GM12891 (cell line): ENCODE measurements around the gene LYG1. TPM values are rescaled to one million over a fixed set of nuclear protein-coding genes. Genes with fewer than 3 reads are reported as not detected.
"Not testable (repeated sequence)": the region's sequence is repeated elsewhere in the genome, so short reads cannot be mapped to it uniquely, and the experiment has no call there.

Source experiments
- DNase-seq: peaks from one replicate; pipeline ENCODE4 v3.0.0; 2011; ENCODE audit warnings: low spot score; ENCODE audit not compliant: insufficient read length
- FAIRE-seq: peaks from 2 replicates; lab custom pipeline; 2011; peaks lifted over from hg19 to GRCh38; lab: Jason Lieb, UNC
- PAX5 ChIP-seq: IDR thresholded peaks from 2 replicates; pipeline ENCODE4 v1.6.1; 2011; ENCODE audit warnings: low read length, moderate library complexity, mild to moderate bottlenecking; ENCODE audit not compliant: insufficient read depth, severe bottlenecking
- POLR2A ChIP-seq: IDR thresholded peaks from 2 replicates; pipeline ENCODE4 v1.6.1; 2011; ENCODE audit warnings: low read depth, low read length, control low read depth
- POLR2AphosphoS5 ChIP-seq: IDR thresholded peaks from 2 replicates; pipeline ENCODE4 v1.6.1; 2011; ENCODE audit warnings: low read depth, low read length, control low read depth
- POU2F2 ChIP-seq: IDR thresholded peaks from 2 replicates; pipeline ENCODE4 v1.6.1; 2011; ENCODE audit warnings: low read depth, mild to moderate bottlenecking, control low read depth, low read length, moderate library complexity
- SPI1 ChIP-seq: IDR thresholded peaks from 2 replicates; pipeline ENCODE4 v1.6.1; 2011; ENCODE audit warnings: low read depth, low read length, control low read depth
- TAF1 ChIP-seq: IDR thresholded peaks from 2 replicates; pipeline ENCODE4 v1.6.1; 2011; ENCODE audit warnings: low read depth, low read length, control low read depth
- polyA plus RNA-seq: library from polyadenylated mRNA; unstranded; fragments of >200 nt; gene quantifications from one replicate; pipeline ENCODE4 v1.2.1, GENCODE V29; 2012; ENCODE audit warnings: low read depth, missing spikeins, inconsistent platforms; ENCODE audit not compliant: missing spikeins

The LYG1 gene
- polyA plus RNA-seq: 0.55 TPM

- FAIRE-seq: not testable (repeated sequence)
Measured at GRCh38 chr2:99301097-99301496, at the start of gene LYG1. Gene LYG1 (minus strand): TSS chr2:99301197. CDS start chr2:99295670, 5,527 bp downstream.

GRCh38 chr2:99350194-99350593 is 49.2 kb upstream of the LYG1 start:
- FAIRE-seq (no peak), DNase-seq (no peak)
- TF ChIP-seq TAF1 (no peak), POLR2AphosphoS5 (no peak), SPI1 (no peak), POU2F2 (no peak)

More at GRCh38 chr2:99301097-99301496, at the start of gene LYG1:
- not testable (repeated sequence) for DNase-seq

- FAIRE-seq: no peak
- DNase-seq: no peak
Measured at GRCh38 chr2:99348173-99348572, 47.2 kb upstream of the LYG1 start.

GRCh38 chr2:99346218-99346617 is 45.2 kb upstream of the LYG1 start:
- FAIRE-seq (no peak), DNase-seq (no peak)
- TF ChIP-seq PAX5 (no peak), POLR2AphosphoS5 (no peak), SPI1 (no peak), TAF1 (no peak), POLR2A (no peak), POU2F2 (no peak)

More at GRCh38 chr2:99348173-99348572, 47.2 kb upstream of the LYG1 start:
- TF ChIP-seq POLR2AphosphoS5 (no peak), SPI1 (peak; percentile 65)

- not testable (repeated sequence) for DNase-seq, FAIRE-seq
Measured at GRCh38 chr2:99345446-99345845, 44.4 kb upstream of the LYG1 start.

GRCh38 chr2:99342536-99342935 is 41.5 kb upstream of the LYG1 start:
- DNase-seq: no peak
- FAIRE-seq: no peak
- no peak for TF ChIP-seq POU2F2
- no peak for TF ChIP-seq SPI1
- TF ChIP-seq POLR2A: no peak
- no peak for TF ChIP-seq TAF1
- TF ChIP-seq PAX5: no peak
- TF ChIP-seq POLR2AphosphoS5: no peak

- no peak for TF ChIP-seq TAF1
- TF ChIP-seq POLR2A: no peak
- TF ChIP-seq POLR2AphosphoS5: no peak
- TF ChIP-seq PAX5: no peak
- TF ChIP-seq POU2F2: no peak
- no peak for TF ChIP-seq SPI1
- DNase-seq (no peak), FAIRE-seq (no peak)
Measured at GRCh38 chr2:99340669-99341236, 39.8 kb upstream of the LYG1 start.

- FAIRE-seq: no peak
- TF ChIP-seq POU2F2 (no peak), SPI1 (no peak), POLR2AphosphoS5 (no peak), TAF1 (peak; percentile 17; the same call in 1 of the 2 replicates)
- DNase-seq: no peak
Measured at GRCh38 chr2:99338029-99338585, 37.1 kb upstream of the LYG1 start.

- FAIRE-seq (peak; percentile 81), DNase-seq (peak; percentile 73)
- TF ChIP-seq PAX5 (peak; percentile 78), POLR2A (peak; percentile 87), TAF1 (peak; percentile 88), SPI1 (no peak), POLR2AphosphoS5 (peak; percentile 85), POU2F2 (peak; percentile 52; the same call in 1 of the 2 replicates)
Measured at GRCh38 chr2:99337113-99338028, 36.4 kb upstream of the LYG1 start, which contains the start of gene EIF5B. Gene EIF5B (plus strand): TSS chr2:99337389. CDS start chr2:99337555, 166 bp downstream.

GRCh38 chr2:99336804-99337112 is 35.8 kb upstream of the LYG1 start:
- no peak for TF ChIP-seq SPI1
- 0 out of 2 replicates have a peak, but pooled peaks have one; percentile 5 for TF ChIP-seq POU2F2
- TF ChIP-seq TAF1: no peak
- no peak for TF ChIP-seq POLR2A
- no peak for TF ChIP-seq POLR2AphosphoS5
- no peak for TF ChIP-seq PAX5
- FAIRE-seq: no peak
- DNase-seq: no peak
